H1 (cell line): ENCODE results near the gene LRRIQ3. TPM values are rescaled to one million over a fixed set of nuclear protein-coding genes. Genes with fewer than 3 reads are reported as not detected.

Source experiments
- CTCF ChIA-PET: fragments of 300-600 bp; sonication (Branson Sonifier 250); formaldehyde crosslinking; loops from one replicate; lab custom pipeline; 2021; ENCODE audit not compliant: partially characterized antibody; lab: Charles Lee
- POLR2A ChIA-PET: fragments of 300-600 bp; sonication (Branson Sonifier 250); formaldehyde crosslinking; loops from one replicate; lab custom pipeline; 2021; ENCODE audit warnings: inconsistent platforms; ENCODE audit not compliant: partially characterized antibody; lab: Charles Lee
- DNase-seq, 2 experiments: peaks; one replicate each; pipeline versions ENCODE4 v3.0.0 to v3.0.0-alpha.2; 2010 to 2022; ENCODE audit warnings: low spot score in 2 of 2, low read depth in 1 of 2, mixed read lengths in 1 of 2
- FAIRE-seq: peaks from 2 replicates; lab custom pipeline; 2011; peaks lifted over from hg19 to GRCh38; lab: Jason Lieb, UNC
- H2AFZ ChIP-seq: 2 replicates; pipeline ENCODE4 v1.8.1; 2012; ENCODE audit warnings: low read length, inconsistent platforms
- H2AK5ac ChIP-seq: 2 replicates; pipeline ENCODE4 v1.6.1; 2013; ENCODE audit warnings: low read depth, low read length
- H2BK120ac ChIP-seq: replicated peaks from 2 replicates; pipeline ENCODE3; 2013; ENCODE audit warnings: low read depth, low read length, inconsistent platforms
- H2BK12ac ChIP-seq: 2 replicates; pipeline ENCODE4 v1.6.1; 2013; ENCODE audit warnings: low read depth, low read length
- H2BK15ac ChIP-seq: 2 replicates; pipeline ENCODE4 v1.6.1; 2013; ENCODE audit warnings: low read length
- H2BK20ac ChIP-seq: 2 replicates; pipeline ENCODE4 v1.6.1; 2013; ENCODE audit warnings: low read length
- H2BK5ac ChIP-seq: 2 replicates; pipeline ENCODE4 v1.6.1; 2013; ENCODE audit warnings: low read depth, low read length
- H3K14ac ChIP-seq: 2 replicates; pipeline ENCODE4 v1.6.1; 2013; ENCODE audit warnings: inconsistent platforms; ENCODE audit not compliant: insufficient read length
- H3K18ac ChIP-seq: 2 replicates; pipeline ENCODE4 v1.6.1; 2013; ENCODE audit warnings: low read length; ENCODE audit errors: extremely low read depth
- H3K23ac ChIP-seq: 2 replicates; pipeline ENCODE4 v1.6.1; 2013; ENCODE audit warnings: inconsistent platforms; ENCODE audit not compliant: insufficient read length
- H3K23me2 ChIP-seq: 2 replicates; pipeline ENCODE4 v1.6.1; 2013; ENCODE audit warnings: low read depth, low read length
- H3K27ac ChIP-seq: 2 replicates; pipeline ENCODE4 v1.6.1; 2011; ENCODE audit warnings: low read depth, low read length, inconsistent platforms
- H3K27me3 ChIP-seq, 4 experiments: replicated peaks in 1 of 4; 1 replicate in 1 of 4; 2 replicates in 3 of 4; pipeline versions ENCODE4 v1.6.1 to v1.8.1; 2011 to 2013; ENCODE audit warnings: low read length in 3 of 4, mild to moderate bottlenecking in 3 of 4, inconsistent platforms in 2 of 4, mixed read lengths in 2 of 4, moderate library complexity in 1 of 4; ENCODE audit not compliant: control insufficient read depth in 3 of 4, insufficient read depth in 3 of 4; ENCODE audit errors: extremely low read depth in 1 of 4
- H3K36me3 ChIP-seq, 4 experiments: 2 replicates each; pipeline versions ENCODE4 v1.6.1 to v1.8.1; 2011 to 2013; ENCODE audit warnings: mild to moderate bottlenecking in 4 of 4, low read length in 3 of 4, moderate library complexity in 2 of 4, control low read depth in 1 of 4, inconsistent platforms in 1 of 4; ENCODE audit not compliant: insufficient read depth in 4 of 4, control insufficient read depth in 2 of 4
- H3K4ac ChIP-seq: replicated peaks from 2 replicates; pipeline ENCODE3; 2013; ENCODE audit warnings: low read length, low read depth, mixed read lengths, inconsistent platforms; ENCODE audit not compliant: insufficient read length
- H3K4me1 ChIP-seq, 4 experiments: replicated peaks in 1 of 4; 1 replicate in 1 of 4; 2 replicates in 3 of 4; pipeline versions ENCODE4 v1.6.1 to v1.8.1; 2011 to 2013; ENCODE audit warnings: low read length in 3 of 4, inconsistent platforms in 2 of 4, mixed read lengths in 1 of 4; ENCODE audit not compliant: insufficient read depth in 4 of 4, control insufficient read depth in 3 of 4
- H3K4me2 ChIP-seq, 2 experiments: 2 replicates each; pipeline versions ENCODE4 v1.6.1 to v1.8.1; 2011 to 2013; ENCODE audit warnings: low read depth in 2 of 2, low read length in 2 of 2, control low read depth in 1 of 2, inconsistent platforms in 1 of 2, mild to moderate bottlenecking in 1 of 2; ENCODE audit not compliant: insufficient read depth in 1 of 2
- H3K4me3 ChIP-seq, 4 experiments: fragments of 200-600, 300-600 bp in 1 of 4; sonication (generic), shearing (Covaris generic), sonication (Bioruptor Twin) in 1 of 4; 2 replicates each; pipeline versions ENCODE4 v1.5.1 to v1.8.1; 2011 to 2016; ENCODE audit warnings: low read length in 4 of 4, low read depth in 3 of 4, control low read depth in 2 of 4, inconsistent platforms in 2 of 4, mild to moderate bottlenecking in 2 of 4, mixed read lengths in 1 of 4, moderate library complexity in 1 of 4; ENCODE audit not compliant: insufficient read depth in 2 of 4; ENCODE audit errors: extremely low read depth in 1 of 4
- H3K56ac ChIP-seq: replicated peaks from 2 replicates; pipeline ENCODE3; 2013; ENCODE audit warnings: low read depth, mild to moderate bottlenecking, mixed read lengths, low read length, inconsistent platforms; ENCODE audit not compliant: insufficient read length
- H3K79me1 ChIP-seq: 2 replicates; pipeline ENCODE4 v1.6.1; 2013; ENCODE audit warnings: low read depth, low read length, control low read depth
- H3K79me2 ChIP-seq, 2 experiments: 2 replicates each; pipeline versions ENCODE4 v1.6.1 to v1.8.1; 2012 to 2013; ENCODE audit warnings: low read length in 2 of 2, mild to moderate bottlenecking in 2 of 2, inconsistent platforms in 1 of 2; ENCODE audit not compliant: insufficient read depth in 2 of 2, control insufficient read depth in 1 of 2
- H3K9ac ChIP-seq, 4 experiments: replicated peaks in 1 of 4; 1 replicate in 1 of 4; 2 replicates in 3 of 4; pipeline versions ENCODE4 v1.6.1 to v1.8.1; 2011 to 2013; ENCODE audit warnings: low read depth in 3 of 4, low read length in 3 of 4, control low read depth in 2 of 4, mild to moderate bottlenecking in 2 of 4, moderate library complexity in 2 of 4, inconsistent platforms in 1 of 4; ENCODE audit errors: extremely low read depth in 1 of 4
- H3K9me3 ChIP-seq, 2 experiments: 2 replicates each; pipeline versions ENCODE4 v1.6.1 to v1.8.1; 2012 to 2013; ENCODE audit warnings: mild to moderate bottlenecking in 2 of 2, moderate library complexity in 2 of 2, control low read depth in 1 of 2, inconsistent platforms in 1 of 2, low read depth in 1 of 2, low read length in 1 of 2, mixed read lengths in 1 of 2; ENCODE audit not compliant: insufficient read depth in 2 of 2
- H4K20me1 ChIP-seq, 2 experiments: replicated peaks in 1 of 2; 2 replicates each; pipeline versions ENCODE3 to v1.8.1; 2011 to 2013; ENCODE audit warnings: inconsistent platforms in 2 of 2, low read length in 2 of 2, mild to moderate bottlenecking in 1 of 2; ENCODE audit not compliant: insufficient read depth in 2 of 2, control insufficient read depth in 1 of 2
- H4K5ac ChIP-seq: 2 replicates; pipeline ENCODE4 v1.6.1; 2013; ENCODE audit warnings: low read length, low read depth, mixed read lengths, inconsistent platforms; ENCODE audit not compliant: insufficient read length
- H4K8ac ChIP-seq: 2 replicates; pipeline ENCODE4 v1.8.0; 2013; ENCODE audit warnings: mild to moderate bottlenecking, moderate library complexity, low read length, inconsistent platforms; ENCODE audit not compliant: insufficient read depth; ENCODE audit errors: extremely low read depth
- H4K91ac ChIP-seq: replicated peaks from 2 replicates; pipeline ENCODE3; 2013; ENCODE audit warnings: low read length, mixed read lengths, inconsistent platforms; ENCODE audit not compliant: insufficient read length
- BRCA1 ChIP-seq: IDR thresholded peaks from 2 replicates; pipeline ENCODE4 v1.6.1; 2012; ENCODE audit warnings: low read depth, low read length, improper control_type of control experiment
- CBX8 ChIP-seq: fragments of 300-800, 300-1000 bp; sonication (generic); IDR thresholded peaks from 2 replicates; pipeline ENCODE4 v1.7.1; 2016; ENCODE audit warnings: low read depth, low read length, borderline replicate concordance
- CHD2 ChIP-seq: IDR thresholded peaks from 2 replicates; pipeline ENCODE4 v1.6.1; 2012; ENCODE audit warnings: low read length, improper control_type of control experiment
- CTBP2 ChIP-seq: IDR thresholded peaks from 2 replicates; pipeline ENCODE4 v1.7.0; 2011; ENCODE audit warnings: borderline replicate concordance, mild to moderate bottlenecking, moderate library complexity, mixed read lengths, low read length; ENCODE audit not compliant: insufficient read depth, insufficient read length
- EZH2 ChIP-seq: fragments of 200-600 bp; sonication (generic); IDR thresholded peaks from 2 replicates; pipeline ENCODE4 v1.7.1; 2012; ENCODE audit warnings: low read depth, mild to moderate bottlenecking, moderate library complexity, low read length, inconsistent platforms; ENCODE audit not compliant: severe bottlenecking
- HDAC6 ChIP-seq: IDR thresholded peaks from one replicate; pipeline ENCODE4 v1.7.1; 2012; ENCODE audit warnings: low read depth, mild to moderate bottlenecking, inconsistent platforms, low read length, moderate library complexity
- KDM5A ChIP-seq: fragments of 200-600 bp; IDR thresholded peaks from 2 replicates; pipeline ENCODE4 v1.7.1; 2012; ENCODE audit warnings: mild to moderate bottlenecking, low read length, inconsistent platforms, mixed read lengths
- MAFK ChIP-seq: IDR thresholded peaks from 2 replicates; pipeline ENCODE4 v1.6.1; 2012; ENCODE audit warnings: low read depth, mild to moderate bottlenecking, improper control_type of control experiment, low read length
- NRF1 ChIP-seq: IDR thresholded peaks from 2 replicates; pipeline ENCODE4 v1.6.1; 2011; ENCODE audit warnings: mild to moderate bottlenecking, low read depth, low read length, improper control_type of control experiment
- POLR2AphosphoS5 ChIP-seq: IDR thresholded peaks from 2 replicates; pipeline ENCODE4 v1.6.1; 2011; ENCODE audit warnings: low read depth, low read length
- RBBP5 ChIP-seq: IDR thresholded peaks from 2 replicates; pipeline ENCODE4 v1.7.1; 2012; ENCODE audit warnings: low read depth, mild to moderate bottlenecking, inconsistent platforms, low read length, moderate library complexity, borderline replicate concordance
- RXRA ChIP-seq: IDR thresholded peaks from 2 replicates; pipeline ENCODE4 v1.6.1; 2011; ENCODE audit warnings: low read depth, mild to moderate bottlenecking, low read length, moderate library complexity; ENCODE audit not compliant: insufficient read depth
- SAP30 ChIP-seq: fragments of 300-600 bp; sonication (generic); IDR thresholded peaks from 2 replicates; pipeline ENCODE4 v1.7.1; 2012; ENCODE audit warnings: low read length, moderate library complexity, mild to moderate bottlenecking, inconsistent platforms; ENCODE audit not compliant: insufficient read depth, insufficient replicate concordance
- SRF ChIP-seq: IDR thresholded peaks from 2 replicates; pipeline ENCODE4 v1.6.1; 2011; ENCODE audit warnings: mild to moderate bottlenecking, low read depth, low read length, moderate library complexity
- TAF1 ChIP-seq: IDR thresholded peaks from 2 replicates; pipeline ENCODE4 v1.6.1; 2011; ENCODE audit warnings: mild to moderate bottlenecking, low read depth, low read length
- TBP ChIP-seq: IDR thresholded peaks from 2 replicates; pipeline ENCODE4 v1.6.1; 2011; ENCODE audit warnings: low read depth, low read length, improper control_type of control experiment
- WGBS, 2 experiments: shearing (Covaris generic) in 1 of 2; methylation state at CpG; one replicate each; pipeline versions ENCODE4 v1.1.6 to v1.1.7; 2013 to 2015; ENCODE audit warnings: low lambda C conversion rate in 2 of 2, mixed read lengths in 2 of 2, inconsistent platforms in 1 of 2, low coverage in 1 of 2, missing lambda C conversion rate in 1 of 2; ENCODE audit not compliant: insufficient replicate concordance in 2 of 2, insufficient coverage in 1 of 2, insufficient read length in 1 of 2; ENCODE audit errors: extremely low coverage in 1 of 2, missing lambda C conversion rate in 1 of 2; 5-methylcytosine and 5-hydroxymethylcytosine counted together
- polyA plus RNA-seq, 7 experiments: library from polyadenylated mRNA; depleted of rRNA in 3 of 7; stranded (reverse) in 5 of 7; unstranded in 2 of 7; fragments of >200 nt in 5 of 7; fragments of 200-250 nt in 2 of 7; gene quantifications; 1 replicate in 5 of 7; 2 replicates in 1 of 7; 4 replicates in 1 of 7; pipeline versions ENCODE4 v1.2.1 to v1.2.3, GENCODE V29; 2011 to 2013; ENCODE audit warnings: missing spikeins in 2 of 7, mixed read lengths in 2 of 7
- total RNA-seq: library from RNA; stranded (reverse); fragmentation: NEBNext Ultra II Directional; extraction: Animal tissue kit (Norgen Biotek cat#: 25700); gene quantifications from 2 replicates; pipeline ENCODE4 v1.2.1, GENCODE V29; 2021

The LRRIQ3 gene
- total and polyA plus RNA-seq, 2 of the 8 experiments (the other 6 are each of a cell fraction or from before 2014, with no cell fraction given) = 0.08 to 0.19 TPM

GRCh38 chr1:74236440-74236839, 38.5 kb upstream of the LRRIQ3 start:
- H3K18ac ChIP-seq = no peak overlapping the region
- H3K79me2 ChIP-seq = no peaks in the 10 kb centered on the region
- H2BK5ac ChIP-seq = no peak overlapping the region
- FAIRE-seq = no peak
- no peak overlapping the region for H3K23ac ChIP-seq
- no peaks in the 10 kb centered on the region for H3K79me1 ChIP-seq
- 98% methylated on average over 3 of the region's 3 CpGs; no CpG with 5 or more reads in 1 of the 2 experiments for WGBS, 2 experiments
- H3K27me3 ChIP-seq = peaks cover 0 to 2% (median 0%) of the 10 kb centered on the region in 4 experiments; a peak in 1 of 7 replicates
- H4K91ac ChIP-seq = no peak overlapping the region
- H3K9me3 ChIP-seq = no peaks in the 10 kb centered on the region
- no peak overlapping the region for H3K4ac ChIP-seq
- no peak overlapping the region for H3K56ac ChIP-seq
- H3K36me3 ChIP-seq = no peaks in the 10 kb centered on the region
- no peak overlapping the region for H2BK120ac ChIP-seq
- H3K4me2 ChIP-seq = no peak overlapping the region
- H4K20me1 ChIP-seq = no peaks in the 10 kb centered on the region
- no peak overlapping the region for H3K27ac ChIP-seq
- H3K14ac ChIP-seq = no peak overlapping the region
- H4K5ac ChIP-seq = no peak overlapping the region
- H2AK5ac ChIP-seq = no peak overlapping the region
- ChIA-PET CTCF (no interaction called here), POLR2A (no interaction called here)
- no peak overlapping the region for H3K4me3 ChIP-seq
- no peak overlapping the region for H2AFZ ChIP-seq
- H3K4me1 ChIP-seq = no peaks in the 10 kb centered on the region
- H2BK20ac ChIP-seq = no peak overlapping the region
- no peak overlapping the region for H4K8ac ChIP-seq
- H3K9ac ChIP-seq = no peak overlapping the region
- H2BK12ac ChIP-seq = no peak overlapping the region
- no peak overlapping the region for H2BK15ac ChIP-seq
- DNase-seq = no peak
- no peaks in the 10 kb centered on the region; the same call in 1 of the 2 replicates for H3K23me2 ChIP-seq
- TF ChIP-seq RBBP5 = no peak
- no peak for TF ChIP-seq TAF1
- TF ChIP-seq EZH2 = no peak
- no peak for TF ChIP-seq HDAC6
- no peak for TF ChIP-seq SRF
- TF ChIP-seq POLR2AphosphoS5 = no peak
- no peak for TF ChIP-seq CBX8
- TF ChIP-seq TBP = no peak
- TF ChIP-seq CHD2 = no peak
- TF ChIP-seq SAP30 = no peak
- no peak for TF ChIP-seq MAFK
- TF ChIP-seq BRCA1 = no peak
- no peak for TF ChIP-seq KDM5A
- no peak for TF ChIP-seq NRF1
- no peak for TF ChIP-seq RXRA
- no peak for TF ChIP-seq CTBP2
